ENCODE data around the gene CCNYL1.
"Not testable (repeated sequence)": the region's sequence is repeated elsewhere in the genome, so short reads cannot be mapped to it uniquely, and the experiment has no call there.

Gene CCNYL1

DNA sequence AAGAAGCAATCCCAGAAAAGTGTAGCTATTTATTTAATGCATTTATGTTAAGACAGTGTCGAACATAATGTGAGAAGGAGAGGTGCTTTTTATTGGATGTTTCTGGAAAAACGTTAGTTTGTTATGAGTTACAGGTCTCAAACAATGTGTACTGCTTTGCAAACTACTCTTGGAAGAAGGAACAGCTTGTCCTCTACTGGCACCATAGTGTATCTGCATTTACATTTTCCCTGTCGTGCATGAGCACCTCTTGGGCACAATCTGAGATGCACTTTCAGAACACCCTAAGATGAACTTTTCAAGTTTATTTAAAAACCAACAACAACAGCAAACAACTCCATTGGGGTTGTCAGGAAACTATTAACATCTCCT lies 22.8 kb downstream of the CCNYL1 start:
- in situ Hi-C loops (cut with HindIII; ENCODE audit: low sequenced_read_pairs) = no loop called here

DNA sequence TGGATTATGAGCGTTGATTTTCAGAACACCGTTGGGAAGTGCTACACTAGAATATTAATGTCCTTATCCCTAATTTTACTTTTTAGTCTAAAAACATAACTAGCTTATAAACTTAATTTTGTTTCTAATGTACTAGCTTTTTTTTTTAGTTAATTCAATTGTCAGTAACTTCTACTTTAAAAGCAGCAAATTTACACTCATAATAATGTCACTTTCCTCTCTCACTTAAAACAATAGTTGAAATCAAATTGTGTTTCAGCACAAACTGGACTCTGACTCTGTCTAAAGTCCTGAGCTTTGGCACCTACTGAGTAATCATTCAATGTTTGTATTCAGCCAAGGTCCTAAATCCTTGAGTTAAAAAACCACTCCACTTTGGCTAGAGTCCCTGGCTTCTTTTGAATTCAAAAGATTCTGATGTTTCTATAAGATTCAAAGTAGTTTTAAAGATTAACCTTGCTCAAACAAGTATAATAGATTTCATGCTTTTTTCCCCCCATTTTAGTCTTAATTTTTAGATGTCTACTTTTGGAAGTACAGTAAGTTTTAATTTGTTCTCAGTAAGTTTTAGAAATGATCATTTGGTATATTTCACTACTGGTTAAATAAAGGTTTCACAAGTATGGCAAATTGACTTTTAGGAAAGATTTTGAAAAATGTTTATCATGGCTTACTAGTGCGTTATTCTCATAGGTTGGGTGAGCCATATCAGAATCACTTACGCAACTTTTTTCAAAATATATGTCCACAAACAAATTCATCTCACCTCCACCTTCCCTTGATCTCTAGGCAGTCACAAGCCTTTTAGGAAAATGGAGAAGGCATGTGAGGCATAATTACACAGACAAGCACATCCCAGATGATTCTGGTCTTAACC lies 23.4 kb downstream of the CCNYL1 start:
- in situ Hi-C loops (cut with HindIII; ENCODE audit: low sequenced_read_pairs) = no loop called here

DNA sequence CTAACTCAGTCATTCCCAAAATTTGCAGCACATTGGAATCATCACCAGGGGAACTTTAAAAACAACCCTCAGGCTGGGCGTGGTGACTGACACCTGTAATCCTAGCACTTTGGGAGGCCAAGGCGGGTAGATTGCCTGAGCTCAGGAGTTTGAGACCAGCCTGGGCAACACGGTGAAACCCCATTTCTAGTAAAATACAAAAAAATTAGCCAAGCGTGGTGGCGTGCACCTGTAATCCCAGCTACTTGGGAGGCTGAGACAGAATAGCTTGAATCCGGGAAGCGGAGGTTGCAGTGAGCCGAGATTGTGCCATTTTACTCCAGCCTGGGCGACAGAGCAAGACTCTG lies 24.0 kb downstream of the CCNYL1 start:
- in situ Hi-C loops (cut with HindIII; ENCODE audit: low sequenced_read_pairs) = not testable (repeated sequence)

DNA sequence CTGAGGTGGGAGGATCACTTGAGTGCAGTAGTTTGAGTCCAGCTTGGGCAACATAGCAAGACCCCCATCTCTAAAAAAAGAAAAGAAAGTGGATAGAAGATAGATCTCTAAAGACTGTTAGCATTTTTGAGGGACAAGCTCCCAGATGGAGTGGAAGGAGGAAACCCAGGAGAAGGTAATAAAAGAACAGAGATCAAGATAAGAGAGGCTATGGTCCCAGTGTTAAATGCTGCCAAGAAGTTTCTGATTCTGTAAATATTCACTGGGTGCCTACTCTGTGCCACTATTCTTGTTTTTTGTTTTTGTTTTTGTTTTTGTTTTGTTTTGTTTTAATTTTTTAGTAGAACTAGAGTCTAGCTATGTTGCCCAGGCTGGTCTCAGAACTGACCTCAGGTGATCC lies 32.1 kb downstream of the CCNYL1 start:
- in situ Hi-C loops (cut with HindIII; ENCODE audit: low sequenced_read_pairs) = no loop called here

DNA sequence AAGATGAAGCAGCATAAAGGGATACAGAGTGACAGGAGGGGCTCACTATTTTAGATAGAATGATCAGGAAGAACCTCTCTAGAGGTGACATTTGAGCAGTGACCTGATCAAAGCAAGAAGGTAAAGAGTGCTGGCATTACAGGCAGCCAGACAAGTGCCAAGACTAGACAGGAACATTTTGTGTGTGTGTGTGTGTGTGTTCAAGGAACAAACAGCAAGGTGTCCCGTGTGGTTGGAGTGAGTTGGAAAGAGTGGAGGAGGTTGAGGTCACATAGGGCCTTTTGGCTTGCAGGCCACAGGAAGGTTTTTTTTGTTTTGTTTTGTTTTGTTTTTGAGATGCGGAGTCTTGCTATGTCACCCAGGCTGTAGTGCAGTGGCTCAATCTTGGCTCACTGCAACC lies 32.6 kb downstream of the CCNYL1 start:
- in situ Hi-C loops (cut with HindIII; ENCODE audit: low sequenced_read_pairs) = no loop called here

DNA sequence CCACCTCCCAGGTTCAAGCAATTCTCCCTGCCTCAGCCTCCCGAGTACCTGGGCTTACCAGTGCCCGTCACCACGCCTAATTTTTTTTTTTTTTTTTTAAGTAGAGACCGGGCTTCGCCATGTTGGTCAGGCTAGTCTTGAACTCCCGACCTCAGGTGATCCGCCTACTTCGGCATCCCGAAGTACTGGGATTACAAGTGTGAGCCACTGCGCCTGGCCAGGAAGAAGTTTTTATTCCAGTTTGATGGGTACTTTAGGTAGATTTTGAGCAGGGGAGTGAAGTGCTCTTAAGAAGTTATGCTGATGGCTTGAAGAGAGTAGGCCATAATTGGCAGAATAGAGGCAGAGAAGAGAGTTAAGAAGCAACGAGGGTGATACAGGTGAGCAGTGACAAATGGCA lies 33.0 kb downstream of the CCNYL1 start:
- in situ Hi-C loops (cut with HindIII; ENCODE audit: low sequenced_read_pairs) = no loop called here

DNA sequence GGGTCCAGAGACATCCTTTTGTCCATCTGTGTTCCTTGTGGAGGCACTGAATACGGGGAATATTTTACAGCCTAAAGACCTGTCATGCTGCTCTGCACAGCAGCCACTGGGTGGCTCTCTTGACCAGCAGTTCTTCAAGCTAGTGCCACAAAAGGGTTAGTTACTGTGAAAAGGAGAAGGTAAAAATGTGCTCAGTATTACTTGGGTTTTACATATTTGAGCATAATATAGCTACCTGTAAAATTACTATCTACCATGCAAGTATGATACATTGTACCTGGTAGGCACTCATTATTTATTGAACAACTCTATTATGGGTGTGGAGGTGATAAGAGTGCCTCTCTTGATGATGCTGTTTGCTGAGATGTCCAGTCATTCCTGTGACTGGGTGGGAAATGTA lies 34.7 kb downstream of the CCNYL1 start:
- in situ Hi-C loops (cut with HindIII; ENCODE audit: low sequenced_read_pairs) = no loop called here

DNA sequence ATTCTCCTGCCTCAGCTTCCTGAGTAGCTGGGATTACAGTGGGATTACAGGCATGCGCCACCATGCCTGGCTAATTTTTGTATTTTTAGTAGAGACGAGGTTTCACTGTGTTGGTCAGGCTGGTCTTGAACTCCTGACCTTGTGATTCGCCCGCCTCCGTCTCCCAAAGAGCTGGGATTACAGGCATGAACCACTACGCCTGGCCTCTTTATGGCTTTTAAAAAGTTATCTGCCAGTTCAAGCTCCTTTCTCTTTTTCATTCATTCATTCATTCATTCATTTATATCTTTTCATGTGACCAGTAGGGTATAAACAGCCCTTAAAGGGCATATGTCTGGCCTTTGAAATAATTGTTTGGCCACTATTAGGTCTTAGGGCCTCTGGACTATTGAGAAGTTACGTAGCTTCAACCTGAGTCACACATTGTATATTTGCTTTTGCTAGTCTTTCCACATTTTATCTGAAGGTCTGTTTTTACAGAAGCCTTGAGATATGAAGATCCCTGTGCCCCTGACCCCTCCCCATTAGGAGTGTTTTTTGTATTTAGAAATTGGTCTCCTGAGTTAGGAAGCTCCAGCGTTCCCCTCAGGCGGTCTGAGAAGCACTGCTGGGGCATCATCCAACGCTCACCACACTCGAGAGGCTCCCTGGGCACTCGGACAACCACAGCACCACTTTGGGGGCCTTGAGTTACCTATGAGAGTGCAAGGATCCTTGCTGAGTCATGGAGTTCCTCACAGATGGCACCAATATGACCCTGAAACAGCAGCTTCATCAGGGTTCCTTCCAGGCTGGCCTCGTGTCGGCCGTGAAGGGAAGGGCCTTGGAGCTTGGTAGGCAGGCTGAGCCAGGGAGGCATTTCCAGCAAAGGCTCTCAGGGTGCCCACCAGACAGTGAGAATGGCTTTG lies 36.5 kb downstream of the CCNYL1 start:
- in situ Hi-C loops (cut with HindIII; ENCODE audit: low sequenced_read_pairs) = no loop called here

DNA sequence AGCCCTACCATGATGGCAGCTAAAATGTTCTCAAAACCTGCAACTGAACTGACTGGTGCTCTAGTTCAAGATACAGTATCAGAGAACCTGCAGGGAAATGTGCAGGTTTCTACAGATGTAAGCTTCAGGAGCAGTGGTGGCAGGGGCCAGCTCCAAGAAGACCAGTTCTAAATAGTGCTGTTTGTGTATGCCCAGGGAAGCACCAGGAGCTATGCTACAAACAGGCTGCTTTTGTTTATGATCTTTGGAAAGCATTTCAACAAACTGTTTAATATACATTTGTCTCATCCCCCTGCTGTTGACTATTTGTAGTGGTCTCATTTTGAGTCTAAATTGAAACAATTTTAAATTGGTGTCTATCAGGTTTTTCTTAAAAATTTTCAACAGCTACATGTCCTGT lies 37.6 kb downstream of the CCNYL1 start:
- in situ Hi-C loops (cut with HindIII; ENCODE audit: low sequenced_read_pairs) = no loop called here

DNA sequence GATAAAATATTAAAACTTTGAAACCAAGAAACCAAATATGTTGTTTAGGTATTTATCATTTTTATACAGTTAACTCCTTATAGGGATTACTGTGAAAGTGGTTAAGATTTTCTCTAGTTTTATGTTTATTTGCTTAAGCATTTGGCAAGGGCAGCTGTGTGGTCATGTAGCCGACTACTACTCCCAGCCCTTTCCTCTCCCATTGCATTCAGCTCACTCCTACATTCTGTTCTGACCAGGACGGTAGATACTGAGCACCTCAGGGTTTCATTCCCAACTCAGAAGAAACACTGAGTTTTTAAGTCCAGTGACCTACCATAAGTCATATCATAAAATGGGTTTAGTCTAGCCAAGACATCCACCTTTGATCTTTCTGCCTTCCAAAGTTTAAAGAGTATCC lies 38.4 kb downstream of the CCNYL1 start:
- in situ Hi-C loops (cut with HindIII; ENCODE audit: low sequenced_read_pairs) = loop anchor here (25.0 kb wide), 1 partner anchor 312 kb away; no protein-coding TSS in a partner anchor

DNA sequence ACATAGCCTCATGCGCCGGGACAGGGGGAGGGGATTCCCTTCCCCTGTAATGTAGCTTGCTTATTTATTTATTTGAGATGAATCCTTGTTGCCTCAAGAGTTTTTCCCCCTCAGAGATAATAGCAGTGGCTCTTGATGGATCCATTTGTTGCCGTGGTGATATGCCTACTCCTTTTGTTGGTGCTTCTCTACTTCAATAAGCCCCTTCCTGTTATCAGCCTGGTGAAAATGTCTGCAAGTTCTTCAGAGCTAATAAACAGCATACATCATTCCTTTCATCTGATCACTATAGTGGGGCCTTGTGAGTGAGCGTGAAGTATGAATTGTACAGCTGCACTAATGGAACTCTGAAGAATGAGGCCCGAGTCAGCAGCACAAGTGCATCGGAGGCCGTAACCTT lies 38.9 kb downstream of the CCNYL1 start:
- in situ Hi-C loops (cut with HindIII; ENCODE audit: low sequenced_read_pairs) = loop anchor here (25.0 kb wide), 1 partner anchor 312 kb away; no protein-coding TSS in a partner anchor

DNA sequence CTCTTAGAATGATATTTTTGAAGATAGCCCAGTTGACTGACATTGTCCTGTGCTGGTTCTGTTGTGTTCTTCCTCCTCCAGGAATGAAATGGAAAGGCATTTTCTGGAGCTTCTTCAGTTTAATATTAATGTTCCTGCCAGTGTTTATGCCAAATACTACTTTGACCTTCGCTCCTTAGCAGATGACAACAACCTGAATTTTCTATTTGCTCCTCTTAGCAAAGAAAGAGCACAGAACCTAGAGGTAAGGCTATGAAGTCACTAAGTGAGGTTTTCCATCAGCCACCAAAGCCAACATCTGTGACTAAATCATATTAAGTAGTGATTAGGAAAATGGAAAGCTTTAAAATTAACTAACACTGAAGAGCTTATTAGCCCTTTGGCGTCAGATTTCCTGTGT lies 39.4 kb downstream of the CCNYL1 start:
- in situ Hi-C loops (cut with HindIII; ENCODE audit: low sequenced_read_pairs) = loop anchor here (25.0 kb wide), 1 partner anchor 311 kb away; no protein-coding TSS in a partner anchor

DNA sequence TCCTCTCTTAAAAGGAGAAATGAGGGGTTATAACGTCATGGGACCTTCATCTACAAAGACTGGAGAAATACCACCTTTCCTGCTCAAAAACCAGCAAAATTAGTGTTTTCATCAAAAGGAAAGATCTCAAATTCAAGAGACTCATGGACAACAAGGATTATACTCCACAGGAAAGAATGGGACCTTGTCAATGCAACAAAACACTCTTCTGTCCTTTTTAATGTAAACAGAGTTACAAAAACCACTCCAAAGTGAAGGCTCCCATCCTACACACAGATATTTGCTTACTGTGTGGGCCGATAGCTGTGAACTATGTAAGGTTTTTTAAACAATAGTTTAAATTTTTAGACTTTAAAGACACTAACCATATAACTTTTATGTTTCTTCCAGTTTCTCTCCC lies 42.2 kb downstream of the CCNYL1 start:
- in situ Hi-C loops (cut with HindIII; ENCODE audit: low sequenced_read_pairs) = loop anchor here (25.0 kb wide), 1 partner anchor 309 kb away; no protein-coding TSS in a partner anchor

DNA sequence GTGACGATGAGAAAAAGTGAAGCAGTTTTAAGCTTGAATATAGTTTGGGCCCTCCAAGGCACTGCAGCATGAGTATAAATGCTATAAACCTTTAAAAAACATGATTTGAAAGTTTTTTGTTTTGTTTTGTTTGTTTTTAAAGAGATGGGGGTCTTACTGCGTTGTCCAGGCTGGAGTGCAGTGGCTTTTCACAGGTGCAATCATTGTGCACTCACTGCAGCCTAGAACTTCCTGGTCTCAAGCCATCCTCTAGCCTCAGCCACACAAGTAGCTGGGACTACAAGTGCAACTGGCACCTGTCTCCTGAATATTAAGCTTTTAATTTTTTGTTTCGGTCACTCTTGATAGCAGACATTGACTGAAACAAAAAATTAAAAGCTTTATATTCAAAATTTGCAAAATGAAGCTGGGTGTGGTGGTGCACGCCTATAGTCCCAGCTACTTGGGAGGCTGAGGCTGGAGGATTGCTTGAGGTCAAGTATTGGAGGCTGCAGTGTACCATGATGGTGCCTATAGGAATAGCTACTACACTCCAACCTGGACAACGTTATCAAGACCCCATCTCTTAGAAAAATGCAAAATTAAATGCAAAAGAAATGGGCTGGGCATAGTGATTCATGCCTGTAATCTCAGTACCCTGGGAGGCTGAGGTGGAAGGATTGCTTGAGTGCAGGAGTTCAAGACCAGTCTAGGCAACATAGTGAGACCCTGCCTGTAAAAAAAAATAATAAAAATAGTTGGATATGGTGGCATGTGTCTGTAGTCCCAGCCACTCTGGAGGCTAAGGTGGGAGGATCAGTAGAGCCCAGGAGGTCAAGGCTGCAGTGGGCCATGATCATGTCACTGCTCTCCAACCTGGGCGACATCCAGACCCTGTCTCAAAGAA lies 43.3 kb downstream of the CCNYL1 start:
- in situ Hi-C loops (cut with HindIII; ENCODE audit: low sequenced_read_pairs) = loop anchor here (25.0 kb wide), 1 partner anchor 308 kb away; no protein-coding TSS in a partner anchor

DNA sequence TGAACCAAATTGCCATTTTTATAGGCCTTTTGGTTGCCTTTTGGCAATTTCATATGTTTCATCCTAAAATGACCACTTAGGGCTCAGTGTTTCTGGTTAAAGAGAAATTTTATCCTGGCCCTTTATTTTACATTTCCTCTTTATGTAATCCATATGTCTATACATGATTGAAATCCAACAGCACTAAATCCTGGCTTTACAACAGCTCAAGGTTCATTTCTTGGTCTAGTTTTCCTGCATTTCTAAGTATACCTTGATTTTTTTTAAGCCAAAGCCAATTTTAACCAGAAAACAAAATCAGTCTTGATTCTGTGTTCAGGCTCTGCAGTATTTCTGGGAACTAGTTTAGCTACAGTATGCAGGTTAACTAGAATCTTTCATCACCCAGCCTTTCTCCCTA lies 46.6 kb downstream of the CCNYL1 start:
- in situ Hi-C loops (cut with HindIII; ENCODE audit: low sequenced_read_pairs) = loop anchor here (25.0 kb wide), 1 partner anchor 304 kb away; no protein-coding TSS in a partner anchor

DNA sequence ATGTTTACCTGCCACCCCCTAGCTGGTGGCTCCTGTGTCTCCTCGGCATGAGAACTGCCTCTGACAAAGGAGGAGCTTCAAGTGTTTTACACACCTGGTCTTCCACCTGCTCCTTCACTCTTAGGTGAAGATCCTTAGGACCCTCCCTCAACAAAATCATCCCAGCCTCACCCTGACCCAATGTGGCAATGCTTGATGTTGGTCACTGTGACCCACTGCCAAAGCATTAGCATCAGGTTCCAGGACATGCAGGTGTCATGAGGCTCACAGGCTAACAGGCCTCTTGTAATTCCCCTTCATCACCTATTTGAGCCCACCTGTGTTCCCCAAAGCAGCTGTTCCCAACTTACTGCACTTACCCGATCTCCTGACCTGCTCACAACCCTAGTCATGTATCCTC lies 48.5 kb downstream of the CCNYL1 start:
- in situ Hi-C loops (cut with HindIII; ENCODE audit: low sequenced_read_pairs) = loop anchor here (25.0 kb wide), 1 partner anchor 302 kb away; no protein-coding TSS in a partner anchor

DNA sequence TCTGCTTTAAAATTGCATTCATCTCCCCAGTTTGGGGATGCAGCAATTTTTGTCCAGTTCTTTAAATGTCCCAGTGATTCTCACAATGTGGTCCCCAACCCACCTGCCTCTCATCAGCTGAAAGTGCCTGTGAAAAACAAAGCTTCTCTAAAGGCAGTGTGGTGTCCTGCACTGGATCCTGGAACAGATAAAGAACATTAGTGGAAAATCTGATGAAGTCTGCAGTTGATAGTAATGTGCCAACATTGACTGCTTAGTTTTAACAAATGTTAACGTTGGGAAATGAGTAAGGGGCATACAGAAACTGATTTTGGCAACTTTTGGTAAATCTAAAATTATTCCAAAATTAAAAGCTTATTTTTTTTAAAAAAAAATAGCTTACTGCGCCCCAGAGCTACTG lies 49.0 kb downstream of the CCNYL1 start:
- in situ Hi-C loops (cut with HindIII; ENCODE audit: low sequenced_read_pairs) = loop anchor here (25.0 kb wide), 1 partner anchor 302 kb away; no protein-coding TSS in a partner anchor

DNA sequence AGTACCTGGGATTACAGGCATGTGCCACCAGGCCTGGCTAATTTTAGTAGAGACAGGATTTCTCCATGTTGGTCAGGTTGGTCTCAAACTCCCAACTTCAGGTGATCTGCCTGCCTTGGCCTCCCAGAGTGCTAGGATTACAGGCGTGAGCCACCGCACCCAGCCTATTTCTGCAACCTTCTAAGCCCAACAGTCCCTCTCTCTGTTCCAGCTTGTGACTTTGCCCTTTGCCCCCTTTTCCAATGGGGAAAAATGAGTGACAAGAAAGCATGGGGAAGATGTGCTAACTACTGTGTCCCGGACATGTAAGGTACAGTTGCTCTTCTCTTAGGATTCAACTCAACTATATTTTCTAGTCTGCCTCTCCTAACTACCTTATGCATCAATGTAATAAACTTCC lies 50.0 kb downstream of the CCNYL1 start:
- in situ Hi-C loops (cut with HindIII; ENCODE audit: low sequenced_read_pairs) = loop anchor here (25.0 kb wide), 1 partner anchor 301 kb away; no protein-coding TSS in a partner anchor

DNA sequence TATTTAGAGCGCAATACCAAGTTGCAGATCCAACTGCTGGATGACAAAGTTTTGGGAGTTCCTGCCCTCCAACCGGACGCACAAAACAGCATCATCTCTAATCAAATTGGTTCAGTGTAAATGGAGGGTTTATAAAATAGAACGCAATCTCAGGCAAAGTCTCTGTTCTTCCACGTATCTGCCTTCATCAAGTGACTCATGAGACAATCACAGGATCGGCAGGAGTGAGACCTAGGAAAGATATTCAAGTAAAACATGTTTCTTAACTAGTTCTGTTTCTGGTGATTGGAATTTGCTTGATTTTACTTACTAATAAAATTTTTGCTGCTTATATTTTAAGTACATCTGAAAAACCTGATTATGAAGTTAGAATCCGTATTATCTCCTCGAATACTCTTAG lies 50.7 kb downstream of the CCNYL1 start:
- in situ Hi-C loops (cut with HindIII; ENCODE audit: low sequenced_read_pairs) = loop anchor here (25.0 kb wide), 1 partner anchor 300 kb away; no protein-coding TSS in a partner anchor

DNA sequence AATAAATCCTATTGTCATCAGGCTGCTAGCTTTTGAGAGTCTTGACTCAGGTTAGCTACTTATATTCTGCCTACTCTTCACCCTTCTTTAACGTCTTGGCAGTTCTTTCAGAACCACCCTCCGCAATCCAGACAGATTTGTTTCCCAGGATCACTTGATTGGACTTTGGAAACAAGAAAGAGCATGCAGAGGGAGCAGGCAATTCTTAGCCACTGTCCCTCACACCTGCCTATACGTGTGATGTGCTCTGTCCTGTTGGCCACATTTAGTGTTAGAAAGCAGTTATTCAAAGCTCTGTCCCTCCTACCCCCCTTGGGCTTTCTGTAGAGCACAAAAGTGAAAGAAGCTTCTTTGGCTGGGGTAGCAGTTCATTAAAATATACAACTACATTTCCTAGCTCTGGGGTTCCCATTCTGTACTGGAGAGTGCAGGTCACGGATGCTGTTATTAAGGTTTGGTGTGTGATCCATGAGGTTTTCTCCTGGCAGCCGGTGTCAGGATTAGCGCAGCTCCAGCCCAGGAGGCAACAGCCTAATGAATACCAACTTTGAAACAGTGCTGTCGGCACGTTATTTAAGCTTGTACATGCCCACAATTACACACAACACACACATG lies 52.0 kb downstream of the CCNYL1 start:
- in situ Hi-C loops (cut with HindIII; ENCODE audit: low sequenced_read_pairs) = loop anchor here (25.0 kb wide), 1 partner anchor 299 kb away; no protein-coding TSS in a partner anchor
